GM18873 (cell line): Measurements from ENCODE around the gene PLA2R1.

Source experiments
- ATAC-seq: cut with Tn5 transposase; IDR thresholded peaks from one replicate; pipeline ENCODE4 v1.9.1; 2021; ENCODE audit warnings: mild to moderate bottlenecking, moderate library complexity, moderate number of reproducible peaks; ENCODE audit not compliant: unreplicated experiment, low FRiP score

The PLA2R1 gene

GRCh38 chr2:160035125-160035524 lies 27.3 kb downstream of the PLA2R1 start:
- ATAC-seq = no peak

- no peak for ATAC-seq
Measured at GRCh38 chr2:160034396-160034795, 28.0 kb downstream of the PLA2R1 start.

GRCh38 chr2:160033732-160034392 lies 28.6 kb downstream of the PLA2R1 start:
- ATAC-seq = no peak

GRCh38 chr2:160029270-160029628 lies 33.2 kb downstream of the PLA2R1 start:
- no peak for ATAC-seq

- ATAC-seq = no peak
Measured at GRCh38 chr2:160028431-160029269, 33.8 kb downstream of the PLA2R1 start.

GRCh38 chr2:160022162-160022561 lies 40.3 kb downstream of the PLA2R1 start:
- ATAC-seq = no peak

- no peak for ATAC-seq
Measured at GRCh38 chr2:160019374-160020090, 42.9 kb downstream of the PLA2R1 start.

GRCh38 chr2:160015746-160016145 lies 46.7 kb downstream of the PLA2R1 start:
- ATAC-seq = no peak

GRCh38 chr2:160014227-160014626 lies 48.2 kb downstream of the PLA2R1 start:
- ATAC-seq = no peak

GRCh38 chr2:160010361-160011145 lies 51.9 kb downstream of the PLA2R1 start:
- ATAC-seq = no peak

GRCh38 chr2:160007111-160007510 lies 55.3 kb downstream of the PLA2R1 start:
- ATAC-seq = no peak

- ATAC-seq = peak; percentile 81
Measured at GRCh38 chr2:160006475-160006874, 55.9 kb downstream of the PLA2R1 start.

- no peak for ATAC-seq
Measured at GRCh38 chr2:160005908-160006307, 56.5 kb downstream of the PLA2R1 start.

- ATAC-seq = no peak
Measured at GRCh38 chr2:160005476-160005875, 56.9 kb downstream of the PLA2R1 start.

GRCh38 chr2:159998961-159999360 lies 63.5 kb downstream of the PLA2R1 start:
- ATAC-seq = no peak

- ATAC-seq = no peak
Measured at GRCh38 chr2:159998243-159998642, 64.2 kb downstream of the PLA2R1 start.

- no peak for ATAC-seq
Measured at GRCh38 chr2:159996792-159997546, 65.4 kb downstream of the PLA2R1 start.

GRCh38 chr2:159995038-159995437 lies 67.4 kb downstream of the PLA2R1 start:
- ATAC-seq = no peak

GRCh38 chr2:159989249-159989648 lies 73.2 kb downstream of the PLA2R1 start:
- ATAC-seq = no peak
